ENCODE data around the gene ZBTB8B. TPM values are rescaled to one million over a fixed set of nuclear protein-coding genes. Genes with fewer than 3 reads are reported as not detected.
A peak's percentile ranks its signal among the peaks of the same experiment; 100 is the strongest.

ZBTB8B gene
- total and polyA plus RNA-seq, 2 donors (not counting 3 experiments of a cell fraction or from before 2014, with no cell fraction given): 0.01 to 0.02 TPM

- Histone ChIP-seq H3K36me3 (ENCODE audit: control insufficient read depth in 2 of 2, extremely low read depth in 1 of 2, insufficient read depth in 2 of 2, low read length in 2 of 2) (no peaks in the 10 kb centered on the region), H2AFZ (ENCODE audit: low read depth, low read length) (peak overlapping the region; percentile 37), H3K9me3 (replicated peaks; ENCODE audit: control insufficient read depth, insufficient read depth, low read length) (no peaks in the 10 kb centered on the region), H3K4me2 (ENCODE audit: insufficient read depth, low read length) (peak overlapping the region; percentile 43), H3K79me2 (ENCODE audit: control insufficient read depth, insufficient read depth, low read length) (no peaks in the 10 kb centered on the region), H3K27ac (ENCODE audit: insufficient read depth, low read depth, low read length) (peak overlapping the region; percentile 55), H3K9ac (replicated peaks; ENCODE audit: extremely low read depth, insufficient read depth, low read length) (peak overlapping the region; percentile 66), H4K20me1 (replicated peaks; ENCODE audit: control insufficient read depth, extremely low read depth, insufficient read depth, low read length) (no peaks in the 10 kb centered on the region), H3K27me3 (ENCODE audit: control insufficient read depth in 2 of 2, insufficient read depth in 2 of 2, low read length in 2 of 2) (no peaks in the 10 kb centered on the region), H3K9me1 (replicated peaks; ENCODE audit: control insufficient read depth, extremely low read depth, insufficient read depth, low read length) (no peaks in the 10 kb centered on the region), H3K4me1 (ENCODE audit: control insufficient read depth, extremely low read depth, insufficient read depth, low read length) (peaks cover 23% of the 10 kb centered on the region), H3K4me3 (replicated peaks in 1 of 3; ENCODE audit: insufficient read depth in 1 of 3, low read depth in 1 of 3, low read length in 3 of 3) (no peak overlapping the region)
- FAIRE-seq (peak; percentile 92), DNase-seq (ENCODE audit: low read depth, low spot score) (peak; percentile 57)
- TF ChIP-seq POLR2A (IDR thresholded peaks at IDR 0.05; ENCODE audit: low read depth, low read length) (peak; percentile 37), POLR2AphosphoS5 (IDR thresholded peaks at IDR 0.05; ENCODE audit: insufficient read depth, low read depth, low read length) (peak; percentile 83), GATA2 (IDR thresholded peaks at IDR 0.05; ENCODE audit: insufficient read depth, insufficient read length, low read depth, low read length) (no peak)
- POLR2A ChIA-PET: no interaction called here
- intact Hi-C loops (cut with micrococcal nuclease) (loop anchor here (2.0 kb wide), 3 partner anchors 39 to 315 kb away; partner anchors contain the start of genes S100PBP and YARS1), dilution Hi-C loops (cut with MboI; ENCODE audit: extremely low pct_ligation_motif_present, low sequenced_read_pairs) (no loop called here)
- BruUV-seq (replicated peaks): no TSS peak
- CTCF ChIA-PET: interaction anchor here (5.7 kb wide), 1 partner anchor 19 kb away, joined by 32 read pairs; no protein-coding TSS in a partner anchor
These were observed 37.0 kb downstream of the ZBTB8B start for GRCh38 chr1:32501865-32502264.

GRCh38 chr1:32503153-32503552 lies 38.3 kb downstream of the ZBTB8B start:
- dilution Hi-C loops (cut with MboI; ENCODE audit: extremely low pct_ligation_motif_present, low sequenced_read_pairs): no loop called here
- intact Hi-C loops (cut with micrococcal nuclease): no loop called here
- Histone ChIP-seq H3K4me1 (ENCODE audit: control insufficient read depth, extremely low read depth, insufficient read depth, low read length) (peaks cover 23% of the 10 kb centered on the region), H3K79me2 (ENCODE audit: control insufficient read depth, insufficient read depth, low read length) (no peaks in the 10 kb centered on the region), H3K36me3 (ENCODE audit: control insufficient read depth in 2 of 2, extremely low read depth in 1 of 2, insufficient read depth in 2 of 2, low read length in 2 of 2) (no peaks in the 10 kb centered on the region), H3K9me1 (replicated peaks; ENCODE audit: control insufficient read depth, extremely low read depth, insufficient read depth, low read length) (no peaks in the 10 kb centered on the region), H3K27ac (ENCODE audit: insufficient read depth, low read depth, low read length) (no peak overlapping the region), H3K9ac (replicated peaks; ENCODE audit: extremely low read depth, insufficient read depth, low read length) (no peak overlapping the region), H3K27me3 (ENCODE audit: control insufficient read depth in 2 of 2, insufficient read depth in 2 of 2, low read length in 2 of 2) (no peaks in the 10 kb centered on the region), H3K9me3 (replicated peaks; ENCODE audit: control insufficient read depth, insufficient read depth, low read length) (no peaks in the 10 kb centered on the region), H2AFZ (ENCODE audit: low read depth, low read length) (no peak overlapping the region), H3K4me3 (replicated peaks in 1 of 3; ENCODE audit: insufficient read depth in 1 of 3, low read depth in 1 of 3, low read length in 3 of 3) (no peak overlapping the region), H4K20me1 (replicated peaks; ENCODE audit: control insufficient read depth, extremely low read depth, insufficient read depth, low read length) (no peaks in the 10 kb centered on the region), H3K4me2 (ENCODE audit: insufficient read depth, low read length) (no peak overlapping the region)
- ChIA-PET POLR2A (no interaction called here), CTCF (interaction anchor here (0.8 to 5.7 kb wide), 2 partner anchors 15 to 18 kb away, joined by 3 to 32 read pairs; no protein-coding TSS in a partner anchor)
- DNase-seq (ENCODE audit: low read depth, low spot score) (no peak), FAIRE-seq (peak; percentile 62)
- BruUV-seq (replicated peaks): no TSS peak
- TF ChIP-seq FOS (IDR thresholded peaks at IDR 0.05; ENCODE audit: borderline replicate concordance, insufficient read depth, low read length) (no peak), POLR2AphosphoS5 (IDR thresholded peaks at IDR 0.05; ENCODE audit: insufficient read depth, low read depth, low read length) (no peak), JUN (IDR thresholded peaks at IDR 0.05; ENCODE audit: borderline replicate concordance, insufficient read depth, insufficient read length, low read depth) (no peak), EZH2 (IDR thresholded peaks at IDR 0.05; ENCODE audit: borderline replicate concordance, low read depth, low read length, severe bottlenecking) (no peak), MYC (IDR thresholded peaks at IDR 0.05; ENCODE audit: low read depth, low read length) (no peak), POLR2A (IDR thresholded peaks at IDR 0.05; ENCODE audit: low read depth, low read length) (no peak), GATA2 (IDR thresholded peaks at IDR 0.05; ENCODE audit: insufficient read depth, insufficient read length, low read depth, low read length) (no peak), MAX (IDR thresholded peaks at IDR 0.05; ENCODE audit: insufficient read depth, insufficient read length) (no peak)
- TF ChIP-seq, protein P1, sequence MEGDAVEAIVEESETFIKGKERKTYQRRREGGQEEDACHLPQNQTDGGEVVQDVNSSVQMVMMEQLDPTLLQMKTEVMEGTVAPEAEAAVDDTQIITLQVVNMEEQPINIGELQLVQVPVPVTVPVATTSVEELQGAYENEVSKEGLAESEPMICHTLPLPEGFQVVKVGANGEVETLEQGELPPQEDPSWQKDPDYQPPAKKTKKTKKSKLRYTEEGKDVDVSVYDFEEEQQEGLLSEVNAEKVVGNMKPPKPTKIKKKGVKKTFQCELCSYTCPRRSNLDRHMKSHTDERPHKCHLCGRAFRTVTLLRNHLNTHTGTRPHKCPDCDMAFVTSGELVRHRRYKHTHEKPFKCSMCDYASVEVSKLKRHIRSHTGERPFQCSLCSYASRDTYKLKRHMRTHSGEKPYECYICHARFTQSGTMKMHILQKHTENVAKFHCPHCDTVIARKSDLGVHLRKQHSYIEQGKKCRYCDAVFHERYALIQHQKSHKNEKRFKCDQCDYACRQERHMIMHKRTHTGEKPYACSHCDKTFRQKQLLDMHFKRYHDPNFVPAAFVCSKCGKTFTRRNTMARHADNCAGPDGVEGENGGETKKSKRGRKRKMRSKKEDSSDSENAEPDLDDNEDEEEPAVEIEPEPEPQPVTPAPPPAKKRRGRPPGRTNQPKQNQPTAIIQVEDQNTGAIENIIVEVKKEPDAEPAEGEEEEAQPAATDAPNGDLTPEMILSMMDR (IDR thresholded peaks at IDR 0.05; ENCODE audit: extremely low read depth in 1 of 2, insufficient read depth in 1 of 2, low read depth in 1 of 2, low read length in 2 of 2): no peak
